Stimulated activated CD8-positive, alpha-beta memory T cell treated with anti-CD3 and anti-CD28 coated beads, Interleukin-2, amount 100 ng/mL, for 48 hours (primary cell): ENCODE results near the gene UAP1L1.
"Not testable (repeated sequence)": the region's sequence is repeated elsewhere in the genome, so short reads cannot be mapped to it uniquely, and the experiment has no call there.

ENCODE experiments used
- DNase-seq, 2 donors: peaks; one replicate each; pipeline ENCODE4 v3.0.0-alpha.2; 2020; ENCODE audit warnings: low read depth in 2 of 2

The UAP1L1 gene

DNA sequence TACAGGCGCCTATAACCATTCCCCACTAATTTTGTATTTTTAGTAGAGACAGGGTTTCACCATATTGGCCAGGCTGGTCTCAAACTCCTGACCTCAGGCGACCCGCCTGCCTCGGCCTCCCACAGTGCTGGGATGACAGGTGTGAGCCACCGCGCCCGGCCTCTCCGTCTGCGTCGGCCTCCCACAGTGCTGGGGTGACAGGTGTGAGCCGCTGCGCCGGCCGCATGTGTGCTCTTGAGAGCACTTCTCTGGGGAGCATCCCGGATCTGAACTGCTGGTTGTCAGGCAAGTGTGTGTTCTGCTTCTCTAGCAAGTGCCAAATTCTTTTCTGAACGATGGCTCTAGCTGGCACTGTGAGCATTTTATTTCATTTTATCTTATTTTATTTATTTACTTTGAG is 19.8 kb upstream of the UAP1L1 start:
- DNase-seq = no peak

DNA sequence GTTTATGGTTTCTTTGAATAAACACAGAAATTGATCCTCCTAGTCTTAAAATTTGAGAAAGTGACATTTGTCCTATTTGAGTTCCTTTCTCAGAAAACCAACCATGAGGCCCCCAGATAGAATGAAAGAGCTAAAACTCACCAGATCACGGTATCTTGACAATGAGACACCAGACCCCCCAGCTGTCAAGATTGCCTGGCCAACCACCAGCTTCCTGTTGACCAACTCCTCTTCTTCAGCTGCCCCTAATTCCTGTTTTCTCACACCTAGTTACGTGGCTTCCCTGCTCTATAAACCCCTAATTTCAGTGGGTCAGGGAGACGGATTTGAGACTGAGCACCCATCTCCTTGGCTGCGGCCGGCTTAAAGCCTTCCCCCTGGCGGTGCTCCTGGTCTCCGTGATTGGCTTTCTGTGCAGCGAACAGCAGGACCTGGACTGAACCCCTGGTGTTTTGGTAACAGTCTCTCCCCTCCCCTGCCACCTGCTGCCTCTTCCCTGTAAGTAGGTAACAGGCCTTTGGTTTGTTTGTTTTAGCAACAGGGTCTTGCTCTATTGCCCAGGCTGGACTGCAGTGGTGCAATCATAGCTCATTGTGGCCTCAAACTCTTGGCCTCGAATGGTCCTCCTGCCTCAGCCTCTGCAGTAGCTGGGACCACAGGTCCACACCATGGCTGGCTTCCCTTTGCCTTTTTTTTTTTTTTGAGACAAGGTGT is 18.6 kb upstream of the UAP1L1 start:
- DNase-seq = no peak

DNA sequence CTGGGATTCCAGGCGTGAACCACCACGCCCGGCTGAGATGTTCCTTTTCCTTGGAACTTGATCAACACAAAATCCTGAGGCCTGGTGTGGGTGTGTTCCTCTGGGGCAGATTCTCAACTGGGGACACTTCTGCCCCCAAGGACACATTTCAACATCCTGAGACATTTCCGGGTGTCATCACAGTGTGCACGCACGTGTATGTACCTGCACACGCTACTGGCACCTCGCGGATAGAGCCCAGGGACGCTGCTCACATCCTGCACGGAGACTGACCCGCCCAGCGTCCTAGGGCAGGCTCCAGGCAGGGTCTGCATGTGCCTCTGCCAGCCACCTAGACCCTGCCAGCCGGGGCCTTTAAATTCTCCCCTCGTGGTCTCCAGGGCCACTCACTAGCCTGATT is 14.9 kb upstream of the UAP1L1 start:
- no peak for DNase-seq

DNA sequence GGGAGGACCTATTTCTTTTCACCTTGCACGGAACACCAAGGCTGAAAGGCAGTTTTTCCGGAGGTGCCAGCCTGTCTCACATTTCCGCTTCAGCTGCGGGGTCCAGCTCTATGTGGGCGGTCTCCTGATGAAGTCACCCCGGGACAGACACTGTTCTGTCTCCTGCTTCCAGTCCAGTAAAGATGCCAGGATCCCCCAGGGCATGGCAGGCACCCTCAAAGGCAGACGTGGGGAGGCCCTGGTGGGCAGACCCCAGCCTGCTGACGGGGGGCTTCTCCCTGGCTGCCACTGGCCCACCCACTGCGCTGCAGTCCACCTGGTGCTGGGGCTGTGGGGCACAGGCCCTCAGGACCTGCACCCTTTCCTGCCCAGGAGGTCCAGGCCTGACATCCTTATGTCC is 14.5 kb upstream of the UAP1L1 start:
- DNase-seq = not testable (repeated sequence)

DNA sequence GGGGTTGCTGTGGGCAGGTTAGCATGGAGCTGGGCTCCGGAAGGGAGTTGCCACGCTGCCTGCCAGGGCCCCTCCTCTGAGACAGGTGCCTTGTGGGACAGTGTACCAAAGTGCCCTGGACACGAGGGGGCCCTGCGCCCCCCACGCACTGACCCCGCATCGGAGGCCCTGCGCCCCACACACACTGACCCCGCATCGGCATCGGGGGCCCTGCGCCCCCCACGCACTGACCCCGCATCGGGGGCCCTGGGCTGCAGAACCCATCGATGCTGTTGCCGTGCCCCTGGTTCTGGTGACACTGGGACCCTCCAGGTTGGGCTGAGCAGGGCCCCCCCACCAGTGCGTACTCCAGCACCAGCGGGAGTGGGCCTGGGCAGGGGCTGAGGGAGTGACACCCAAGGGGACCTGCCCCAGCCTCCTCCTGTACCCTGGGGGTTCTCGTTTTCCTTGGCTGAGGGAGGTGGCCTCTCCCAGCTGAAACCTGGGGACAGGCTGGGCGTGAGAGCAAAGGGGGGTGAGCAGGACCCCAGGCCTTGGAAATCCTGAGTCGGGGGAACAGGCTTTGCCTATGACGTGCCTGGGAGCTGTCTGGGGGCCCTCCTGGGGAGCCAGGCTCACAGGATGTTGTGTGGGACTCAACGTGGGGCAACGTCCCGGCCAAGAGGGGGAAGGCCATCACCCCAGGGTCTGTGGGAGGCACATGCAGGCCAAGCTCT is 13.8 kb upstream of the UAP1L1 start:
- DNase-seq = no peak

DNA sequence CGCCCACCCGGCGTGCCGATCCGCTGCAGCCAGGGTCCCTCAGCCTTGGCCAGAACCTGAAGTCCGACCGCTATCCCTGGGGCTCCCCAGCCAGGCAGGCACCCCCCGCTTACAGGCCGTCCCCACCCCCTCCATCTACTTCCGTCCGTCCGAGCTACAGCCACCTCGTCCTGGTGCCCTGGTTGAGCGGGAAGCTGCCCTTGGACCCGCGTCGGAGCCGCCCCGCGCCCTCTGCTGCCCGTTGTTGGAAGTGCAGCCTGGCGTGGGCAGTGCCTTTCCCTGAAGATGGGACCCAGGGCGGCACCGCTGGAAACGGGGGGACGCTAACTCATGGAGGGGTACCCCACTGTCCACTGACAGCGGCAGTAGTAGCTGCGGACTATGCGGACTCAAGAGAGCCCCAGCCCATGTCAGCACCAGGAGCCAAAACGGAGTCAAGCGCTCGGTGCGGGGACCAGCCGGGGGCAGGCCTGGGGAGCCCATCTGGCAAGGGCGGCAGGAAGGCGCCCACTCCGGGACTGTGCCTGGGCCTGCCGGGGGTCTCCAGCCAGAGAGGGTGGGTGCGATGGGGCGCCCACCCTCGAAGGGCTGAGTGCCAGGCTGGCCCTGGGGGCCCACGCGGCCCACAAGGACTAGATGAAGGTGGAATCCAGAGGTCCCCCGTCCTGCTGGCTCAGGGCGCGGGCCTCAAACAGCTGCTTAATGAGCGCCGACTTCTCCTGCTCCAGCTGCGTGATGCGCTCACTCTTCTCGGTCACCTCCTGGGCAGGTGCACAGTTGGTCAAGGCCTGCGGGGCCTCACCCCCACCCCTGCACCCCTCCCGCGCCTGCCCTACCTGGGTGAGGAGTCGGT is 13.1 kb upstream of the UAP1L1 start:
- peak; percentile 42 to 64 for DNase-seq

DNA sequence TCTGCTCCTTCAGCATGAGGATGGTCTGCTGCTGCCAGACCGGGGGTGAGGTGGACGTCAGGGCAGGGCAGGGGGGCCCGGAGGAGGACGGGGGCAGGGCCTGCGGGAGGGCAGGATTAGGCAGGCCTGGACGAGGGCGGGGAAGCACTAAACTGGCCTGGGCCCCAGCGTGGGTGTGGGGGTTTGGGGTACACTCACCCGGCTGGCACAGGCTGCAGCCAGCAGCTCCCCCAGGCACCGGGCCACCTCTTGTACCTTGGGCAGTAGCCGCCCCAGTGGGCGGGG is 12.5 kb upstream of the UAP1L1 start:
- no peak for DNase-seq

DNA sequence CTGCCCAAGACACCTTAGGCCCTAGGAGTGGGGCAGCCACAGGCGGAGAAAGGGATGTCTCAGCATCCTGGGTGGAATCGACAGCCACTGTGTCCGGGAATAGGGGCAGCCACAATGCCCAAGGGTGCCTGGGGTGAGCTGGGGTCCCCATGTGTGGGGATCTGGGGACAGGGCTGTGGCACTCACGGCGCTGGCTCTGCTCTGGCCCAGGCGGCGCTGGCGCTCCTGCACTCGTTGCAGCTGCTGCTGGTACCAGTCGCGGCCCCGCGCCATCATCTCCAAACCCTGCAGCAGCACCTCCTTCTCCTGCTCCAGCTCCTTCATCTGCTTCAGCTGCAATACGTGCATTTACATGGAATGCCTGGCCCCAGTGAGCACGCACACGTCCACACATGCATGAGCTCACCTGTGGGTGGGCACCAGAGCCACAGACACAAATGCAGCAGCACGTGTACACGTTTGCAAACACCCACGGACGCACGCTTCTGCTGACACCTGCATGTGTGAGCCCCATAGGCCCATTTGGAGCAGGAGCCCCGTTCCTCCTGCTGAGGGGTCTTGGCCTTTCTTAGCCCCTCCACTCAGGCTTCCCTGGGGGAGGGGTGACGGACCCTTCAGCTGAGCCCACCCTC is 11.9 kb upstream of the UAP1L1 start:
- DNase-seq = no peak

DNA sequence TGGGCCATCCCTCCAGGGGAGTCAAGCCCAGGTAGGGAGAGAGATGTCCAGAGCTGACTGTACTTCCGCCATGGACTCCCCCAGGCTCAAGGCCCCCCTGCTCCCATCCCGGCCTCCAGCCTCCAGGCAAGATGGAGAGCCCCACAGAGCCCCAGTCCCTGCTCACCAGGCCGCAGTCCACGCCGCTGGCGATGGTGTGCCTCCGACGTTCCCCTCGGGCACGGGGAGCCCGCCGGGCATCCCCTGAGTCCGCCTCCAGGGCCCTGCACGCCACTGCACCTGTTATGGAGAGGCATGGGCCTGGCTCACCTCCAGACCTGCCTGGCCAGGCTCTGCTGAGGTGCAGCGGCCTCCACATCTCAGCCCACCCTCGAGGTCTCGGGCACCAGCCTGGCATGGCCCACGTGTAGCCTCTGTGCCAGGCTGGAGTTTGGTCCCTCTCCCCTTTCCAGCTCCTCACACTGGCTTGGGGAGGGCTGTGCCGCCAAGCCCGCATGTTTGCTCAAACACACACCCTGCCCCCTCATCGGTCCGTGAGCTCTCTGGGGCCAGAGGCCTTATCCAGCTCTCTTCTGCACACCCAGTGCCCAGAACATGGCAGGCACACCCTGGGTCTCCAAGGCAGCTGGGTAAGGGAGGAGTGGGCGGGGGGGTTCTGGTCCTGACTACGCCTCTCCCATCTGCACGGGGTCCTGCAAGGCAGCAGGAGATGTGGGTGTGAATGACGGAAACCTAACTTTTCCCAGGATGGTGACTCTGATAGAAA is 11.0 kb upstream of the UAP1L1 start:
- no peak for DNase-seq

DNA sequence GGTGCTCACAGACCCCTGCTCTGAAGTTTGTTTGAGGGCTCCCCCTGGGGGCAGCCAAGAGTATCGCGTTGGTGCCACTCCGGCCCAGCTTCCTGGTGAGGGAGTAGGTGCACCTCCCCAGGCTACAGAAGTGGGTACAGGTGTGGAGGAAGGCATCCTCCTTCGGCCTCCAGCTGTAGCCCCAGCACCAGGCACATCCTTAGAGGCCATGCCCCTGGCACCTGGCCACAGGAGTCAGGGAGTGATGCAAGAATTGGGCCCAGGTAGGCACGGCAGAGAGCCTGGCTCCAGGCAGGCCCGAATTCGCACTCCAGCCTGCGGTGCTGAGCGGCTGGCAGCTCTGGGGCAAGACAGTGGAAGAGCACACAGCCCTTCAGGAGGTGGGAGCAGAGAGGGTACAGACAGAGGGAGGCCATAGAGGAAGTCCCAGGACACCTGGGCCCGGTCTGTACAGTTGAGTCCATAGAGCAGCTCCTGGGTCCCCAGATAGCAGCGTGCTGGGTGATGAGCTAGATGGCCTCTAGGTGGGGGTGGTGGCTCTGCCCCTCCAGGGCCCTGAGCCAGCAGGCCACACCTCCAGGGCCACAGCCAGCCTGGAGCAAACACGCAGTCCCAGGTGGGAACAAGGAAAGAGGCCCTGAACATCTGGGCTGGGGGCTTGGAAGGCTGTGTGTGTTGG is 9.3 kb upstream of the UAP1L1 start:
- peak; percentile 67 to 78 for DNase-seq

DNA sequence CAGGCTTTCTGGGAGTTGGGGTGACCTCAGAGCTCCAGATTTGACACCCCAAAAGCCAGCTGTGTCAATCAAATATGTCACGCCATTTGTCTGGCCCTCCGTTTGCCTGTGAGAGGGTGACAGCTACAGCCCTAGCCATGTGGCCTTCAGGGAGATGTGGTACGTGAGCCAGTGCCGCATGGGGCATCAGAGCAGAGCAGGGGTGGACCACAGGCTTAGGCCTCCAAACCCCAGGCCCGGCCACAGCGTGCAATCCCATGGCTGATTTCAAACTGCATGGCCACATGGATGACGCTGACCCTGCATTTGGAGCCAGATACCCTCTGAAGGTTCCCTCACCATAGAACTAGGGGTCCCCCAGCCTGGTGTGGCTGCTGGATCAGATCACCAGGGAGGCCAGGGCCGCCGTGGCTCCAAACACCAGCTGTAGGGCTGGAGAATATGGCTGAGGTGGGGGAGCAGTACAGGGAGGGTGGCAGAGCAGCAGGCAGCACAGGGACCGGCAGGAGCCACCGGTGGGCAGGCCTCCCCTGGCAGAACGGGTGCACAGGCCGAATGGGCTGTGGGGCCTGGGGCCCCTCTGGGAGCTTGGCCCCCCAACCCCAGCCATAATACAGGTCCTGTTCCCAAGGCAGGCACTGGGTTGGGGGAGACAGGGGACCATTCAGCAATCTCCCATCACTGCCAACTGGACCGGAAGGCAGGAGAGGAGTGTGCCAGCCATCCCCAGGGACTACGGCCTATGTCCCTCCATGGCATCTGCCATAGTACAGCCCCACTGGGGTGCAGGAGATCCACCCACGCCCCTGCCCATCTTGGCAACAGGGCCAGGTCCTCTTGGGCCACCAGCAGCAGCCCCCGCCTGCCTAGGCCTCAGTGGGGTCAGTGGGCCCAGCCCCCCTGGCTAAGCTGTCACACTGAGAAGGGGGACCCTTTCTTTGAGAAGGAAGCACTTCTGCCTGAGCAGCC is 8.5 kb upstream of the UAP1L1 start:
- no peak for DNase-seq

DNA sequence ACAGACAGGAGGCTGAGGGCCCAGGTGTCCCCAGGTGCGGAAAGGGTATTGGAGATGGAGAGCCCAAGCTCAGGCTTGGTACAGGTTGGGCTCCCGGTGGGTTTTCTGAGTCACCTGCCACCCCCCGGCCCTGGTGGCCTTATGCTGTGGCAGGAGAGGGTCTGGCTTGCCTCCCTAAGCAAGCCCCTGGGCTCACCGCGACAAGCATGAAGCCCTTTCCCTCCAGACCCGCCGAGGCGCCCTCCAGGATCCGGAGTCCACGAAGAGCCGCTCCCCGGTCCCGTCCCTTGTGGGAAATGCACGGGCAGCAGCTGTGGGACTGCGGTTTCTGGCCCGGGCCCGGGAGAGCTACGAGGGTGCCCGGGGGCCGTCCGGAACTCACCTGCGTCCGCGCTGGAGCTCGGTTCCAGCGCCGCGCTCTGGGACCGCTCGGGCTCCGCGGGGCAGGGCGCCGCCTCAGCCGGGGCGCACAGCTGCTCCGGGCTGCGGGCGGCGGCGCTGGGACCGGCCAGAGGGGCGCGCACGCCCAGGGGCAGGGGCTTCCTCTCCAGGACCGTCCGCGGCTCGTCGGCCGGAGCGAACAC is 7.7 kb upstream of the UAP1L1 start:
- DNase-seq = no peak

DNA sequence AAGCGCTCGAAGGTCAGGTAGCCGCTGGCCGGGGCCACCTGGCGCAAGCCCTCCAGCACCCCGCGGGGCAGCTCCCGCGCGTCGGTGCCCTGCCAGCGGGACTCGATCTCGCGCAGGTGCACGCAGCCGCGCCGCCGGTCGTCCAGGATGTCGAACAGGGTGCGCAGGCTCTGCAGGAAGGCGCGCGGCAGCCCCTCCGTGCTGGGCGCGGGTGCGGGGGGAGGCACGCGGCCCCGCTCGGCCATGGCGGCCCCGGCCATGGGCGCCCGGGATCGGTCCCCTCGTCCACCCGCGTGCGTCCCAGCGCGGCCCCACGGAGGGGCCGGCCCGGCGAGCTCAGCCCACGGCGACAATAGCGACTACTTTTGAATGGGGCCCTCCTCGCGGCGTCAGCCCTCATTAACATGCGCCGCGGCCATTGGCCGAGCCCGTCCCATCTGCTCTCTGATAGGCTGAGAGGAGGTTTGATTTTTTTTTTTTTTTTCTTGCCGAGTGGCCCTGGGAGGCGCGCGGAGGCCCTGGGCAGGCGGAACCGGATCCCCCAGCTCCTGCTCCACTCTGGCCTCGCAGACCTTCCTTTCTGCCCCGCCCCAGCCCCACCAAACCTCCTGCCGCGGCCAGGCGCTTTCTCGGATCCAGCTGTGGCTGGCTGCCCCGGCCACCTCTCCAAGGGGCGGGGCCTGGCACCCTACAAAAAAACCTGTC is 7.0 kb upstream of the UAP1L1 start, which contains the start of gene SAPCD2:
SAPCD2 (minus strand) TSS at position 357 of the 705 bp plus-strand sequence; CDS start at position 260, 97 bp downstream.
- peak; percentile 70 to 74 for DNase-seq

DNA sequence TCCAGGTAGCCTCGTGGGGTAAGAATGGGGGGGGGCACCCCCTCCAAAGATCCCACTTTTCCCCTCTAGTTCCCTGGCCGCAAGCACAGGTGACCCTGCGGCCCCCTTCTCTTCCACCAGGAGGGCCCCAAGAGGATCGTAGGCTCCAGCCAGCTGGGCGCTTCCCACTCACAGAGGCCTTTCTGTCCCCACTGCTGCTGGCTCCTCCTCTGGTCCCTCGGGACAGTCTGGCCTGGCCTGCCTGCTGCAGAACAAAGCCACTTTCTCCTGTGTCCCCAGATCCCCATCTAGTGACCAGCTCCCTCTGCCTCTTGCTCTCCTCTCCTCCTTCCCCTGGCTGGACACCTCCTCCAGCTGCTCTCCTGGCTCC is 6.4 kb upstream of the UAP1L1 start:
- DNase-seq = no peak

DNA sequence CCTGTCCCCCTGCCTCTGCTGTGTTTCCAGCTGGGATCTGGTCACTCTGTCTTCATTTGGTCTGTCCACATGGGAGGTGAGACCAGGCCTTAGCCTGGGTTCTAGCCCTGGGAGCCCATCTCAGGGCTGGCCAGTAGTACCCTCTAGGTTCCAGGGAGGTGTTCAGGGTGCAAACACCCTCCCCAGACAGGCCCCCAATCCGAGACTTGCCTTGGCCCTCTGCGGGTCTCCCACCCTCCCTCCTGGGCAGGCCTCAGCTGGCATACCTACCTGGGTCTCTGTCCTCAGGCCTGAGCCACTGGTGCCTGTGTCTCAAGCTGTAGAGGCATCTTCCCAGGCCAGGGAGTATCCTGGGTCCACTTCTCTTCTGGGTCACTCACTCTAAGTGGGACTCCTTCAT is 6.0 kb upstream of the UAP1L1 start:
- DNase-seq = no peak

DNA sequence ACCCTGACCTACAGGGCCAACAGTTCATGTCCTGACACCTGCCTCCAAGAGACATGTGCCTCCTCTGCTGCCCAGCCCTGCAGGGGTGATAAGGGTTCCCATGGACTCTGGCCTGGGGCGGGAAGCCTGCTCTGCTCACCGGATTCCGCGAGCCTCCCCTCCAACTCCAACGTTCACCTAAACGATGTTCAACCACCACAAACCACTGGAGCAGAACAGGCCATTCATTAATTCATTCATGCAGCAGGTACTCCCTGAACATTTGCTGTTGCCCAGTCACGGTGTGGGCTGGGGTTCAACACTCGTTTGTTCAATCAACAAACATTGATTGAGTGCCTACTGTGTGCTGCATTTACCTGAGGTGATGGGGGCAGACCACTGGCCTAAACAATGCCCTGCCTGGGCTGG is 3.3 kb upstream of the UAP1L1 start:
- no peak for DNase-seq

DNA sequence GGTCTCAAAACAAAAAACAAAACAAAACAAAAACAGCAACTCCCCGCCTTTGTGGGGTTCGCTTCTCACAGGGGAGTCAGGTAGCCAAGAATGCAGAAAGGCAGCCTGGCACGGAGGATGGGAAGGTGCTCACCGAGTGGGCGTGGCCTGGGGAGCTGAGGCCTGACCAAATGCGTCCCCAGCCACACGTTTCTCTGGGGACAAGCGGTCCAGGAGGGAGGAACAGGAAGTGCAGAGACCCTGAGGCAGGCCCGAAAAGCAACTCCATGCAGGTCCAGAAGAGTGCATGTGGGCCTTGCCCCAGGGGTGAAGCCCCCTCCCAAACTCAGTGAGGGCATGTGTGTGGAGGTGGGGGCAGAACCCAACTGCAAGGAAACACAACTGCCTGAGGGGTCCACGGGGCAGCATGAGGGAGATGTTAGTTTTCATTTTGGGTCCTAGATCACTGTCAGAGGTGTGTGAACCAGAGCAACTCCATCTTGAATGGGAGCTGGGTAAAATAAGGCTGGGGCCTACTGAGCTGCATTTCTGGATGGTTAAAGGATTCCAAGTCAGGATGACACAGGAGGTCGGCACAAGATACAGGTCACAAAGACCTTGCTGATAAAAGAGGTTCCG is 2.6 kb upstream of the UAP1L1 start:
- no peak for DNase-seq

DNA sequence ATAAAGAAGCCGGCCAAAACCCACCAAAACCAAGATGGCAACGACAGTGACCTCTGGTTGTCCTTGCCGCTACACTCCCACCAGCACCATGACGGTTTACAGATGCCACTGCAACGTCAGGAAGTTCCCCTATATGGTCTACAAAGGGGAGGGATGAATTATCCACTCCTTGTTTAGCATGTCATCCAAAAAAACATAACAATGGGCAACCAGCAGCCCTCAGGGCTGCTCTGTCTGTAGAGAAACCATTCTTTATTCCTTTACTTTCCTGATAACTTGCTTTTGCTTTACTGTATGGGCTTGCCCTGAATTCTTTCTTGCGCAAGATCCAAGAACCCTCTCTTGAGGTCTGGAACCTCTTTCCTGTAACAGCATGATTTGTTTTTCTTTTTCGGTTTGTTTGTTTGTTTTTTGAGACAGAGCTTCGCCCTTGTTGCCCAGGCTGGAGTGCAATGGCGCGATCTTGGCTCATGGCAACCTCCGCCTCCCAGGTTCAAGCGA is 2.0 kb upstream of the UAP1L1 start:
- no peak for DNase-seq
